Prostate gland (tissue), 2 donors: ENCODE data around the gene WTAP.

Experiments
- CTCF ChIP-seq, 4 experiments: fragments of 200-600 bp in 2 of 4; fragments of 450-650 bp in 2 of 4; sonication (generic) in 2 of 4; IDR thresholded peaks; 1 replicate in 3 of 4; 2 replicates in 1 of 4; pipeline ENCODE4 v1.5.1; 2016 to 2019; ENCODE audit warnings: antibody characterized with exemption in 4 of 4, mild to moderate bottlenecking in 2 of 4, moderate library complexity in 2 of 4
- POLR2A ChIP-seq: fragments of 450-650 bp; IDR thresholded peaks from one replicate; pipeline ENCODE4 v1.6.1; 2016; ENCODE audit warnings: antibody characterized with exemption, mild to moderate bottlenecking

DNA sequence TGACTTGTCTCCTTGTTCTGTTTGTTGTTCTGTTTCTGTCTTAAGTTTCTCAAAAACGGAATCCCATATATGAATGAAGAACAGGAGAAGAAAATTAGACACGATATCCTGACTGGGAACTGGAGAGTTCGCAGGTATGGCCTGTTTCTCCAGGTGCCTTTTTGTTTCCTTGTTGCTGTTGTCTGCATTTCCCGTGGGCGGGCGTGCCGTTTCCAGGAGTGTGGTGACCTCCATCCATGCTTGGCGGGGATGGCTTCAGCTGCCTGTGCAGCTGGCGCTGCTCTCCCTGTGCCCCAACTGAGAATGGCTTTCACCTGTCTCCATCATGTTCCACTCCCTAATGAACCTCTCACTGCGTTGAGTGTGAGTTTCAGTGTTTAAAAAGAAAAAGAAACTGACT lies 77.2 kb downstream of the WTAP start:
- TF ChIP-seq POLR2A (no peak), CTCF (IDR thresholded peaks at IDR 0.05) (no peak)
